H9 (cell line): ENCODE measurements around the gene TMEM115. TPM values are rescaled to one million over a fixed set of nuclear protein-coding genes. Genes with fewer than 3 reads are reported as not detected.

Source experiments
- DNase-seq: peaks from one replicate; pipeline ENCODE4 v3.0.0-alpha.2; 2017
- H2AFZ ChIP-seq: one replicate; pipeline ENCODE4 v1.6.1; 2013; ENCODE audit warnings: mild to moderate bottlenecking, low read length, control low read depth, moderate library complexity
- H2AK5ac ChIP-seq: 2 replicates; pipeline ENCODE4 v1.6.1; 2013; ENCODE audit warnings: low read length, control low read depth, mixed read lengths; ENCODE audit not compliant: insufficient read length
- H2BK120ac ChIP-seq: one replicate; pipeline ENCODE4 v1.6.1; 2013; ENCODE audit warnings: low read depth, mild to moderate bottlenecking, low read length, control low read depth, inconsistent platforms; ENCODE audit not compliant: poor library complexity, severe bottlenecking
- H2BK12ac ChIP-seq: 2 replicates; pipeline ENCODE4 v1.6.1; 2013; ENCODE audit warnings: low read length, control low read depth, mixed read lengths, low read depth; ENCODE audit not compliant: insufficient read length
- H2BK15ac ChIP-seq: 2 replicates; pipeline ENCODE4 v1.6.1; 2013; ENCODE audit warnings: low read depth, low read length, control low read depth
- H2BK20ac ChIP-seq: one replicate; pipeline ENCODE4 v1.6.1; 2013; ENCODE audit warnings: low read depth, mild to moderate bottlenecking, low read length, control low read depth, inconsistent platforms; ENCODE audit not compliant: poor library complexity, severe bottlenecking
- H2BK5ac ChIP-seq: 2 replicates; pipeline ENCODE4 v1.6.1; 2013; ENCODE audit warnings: low read length, control low read depth, mixed read lengths; ENCODE audit not compliant: insufficient read length
- H3K14ac ChIP-seq: 2 replicates; pipeline ENCODE4 v1.6.1; 2013; ENCODE audit warnings: low read length, control low read depth; ENCODE audit not compliant: insufficient read depth
- H3K18ac ChIP-seq: 2 replicates; pipeline ENCODE4 v1.6.1; 2013; ENCODE audit warnings: low read depth, mild to moderate bottlenecking, mixed read lengths, low read length, control low read depth; ENCODE audit not compliant: insufficient read length
- H3K23ac ChIP-seq: 2 replicates; pipeline ENCODE4 v1.6.1; 2013; ENCODE audit warnings: low read length, control low read depth, mixed read lengths, low read depth; ENCODE audit not compliant: insufficient read length
- H3K23me2 ChIP-seq: 2 replicates; pipeline ENCODE4 v1.6.1; 2013; ENCODE audit warnings: low read depth, mild to moderate bottlenecking, mixed read lengths, low read length, control low read depth; ENCODE audit not compliant: insufficient read length, poor library complexity, severe bottlenecking
- H3K27ac ChIP-seq: 2 replicates; pipeline ENCODE4 v1.5.1; 2013; ENCODE audit warnings: low read length, control low read depth, mixed read lengths, low read depth; ENCODE audit not compliant: insufficient read length
- H3K27me3 ChIP-seq: 2 replicates; pipeline ENCODE4 v1.6.1; 2013; ENCODE audit warnings: low read length, control low read depth, inconsistent platforms; ENCODE audit not compliant: insufficient read depth
- H3K4ac ChIP-seq: 2 replicates; pipeline ENCODE4 v1.6.1; 2013; ENCODE audit warnings: low read depth, mild to moderate bottlenecking, control low read depth, inconsistent platforms, low read length, moderate library complexity
- H3K4me1 ChIP-seq: 2 replicates; pipeline ENCODE4 v1.6.1; 2013; ENCODE audit warnings: low read length, control low read depth, inconsistent platforms; ENCODE audit not compliant: insufficient read depth
- H3K4me2 ChIP-seq: 2 replicates; pipeline ENCODE4 v1.6.1; 2013; ENCODE audit warnings: low read length, control low read depth, mixed read lengths; ENCODE audit not compliant: insufficient read length, insufficient read depth
- H3K56ac ChIP-seq: 2 replicates; pipeline ENCODE4 v1.6.1; 2013; ENCODE audit warnings: low read depth, mild to moderate bottlenecking, mixed read lengths, low read length, control low read depth; ENCODE audit not compliant: insufficient read length
- H3K79me1 ChIP-seq: 2 replicates; pipeline ENCODE4 v1.6.1; 2013; ENCODE audit warnings: low read depth, mild to moderate bottlenecking, moderate library complexity, low read length, control low read depth, inconsistent platforms; ENCODE audit not compliant: insufficient read depth, poor library complexity, severe bottlenecking
- H3K79me2 ChIP-seq: 2 replicates; pipeline ENCODE4 v1.6.1; 2013; ENCODE audit warnings: low read length, control low read depth, inconsistent platforms; ENCODE audit not compliant: insufficient read depth
- H3K9ac ChIP-seq: 2 replicates; pipeline ENCODE4 v1.6.1; 2013; ENCODE audit warnings: low read length, control low read depth, mixed read lengths; ENCODE audit not compliant: insufficient read length; ENCODE audit errors: extremely low read depth
- H3K9me3 ChIP-seq: one replicate; pipeline ENCODE4 v1.6.1; 2013; ENCODE audit warnings: low read depth, low read length, inconsistent platforms; ENCODE audit not compliant: control insufficient read depth
- H3T11ph ChIP-seq: one replicate; pipeline ENCODE4 v1.6.1; 2013; ENCODE audit warnings: mild to moderate bottlenecking, low read length, control low read depth, inconsistent platforms
- H4K20me1 ChIP-seq: one replicate; pipeline ENCODE4 v1.6.1; 2013; ENCODE audit not compliant: control insufficient read depth, insufficient read length, insufficient read depth
- H4K5ac ChIP-seq: 2 replicates; pipeline ENCODE4 v1.6.1; 2013; ENCODE audit warnings: low read depth, mild to moderate bottlenecking, mixed read lengths, low read length, control low read depth; ENCODE audit not compliant: insufficient read length
- H4K8ac ChIP-seq: replicated peaks from 2 replicates; pipeline ENCODE4 v1.6.1; 2013; ENCODE audit warnings: low read length, control low read depth, mixed read lengths, low read depth; ENCODE audit not compliant: insufficient read length
- H4K91ac ChIP-seq: 2 replicates; pipeline ENCODE4 v1.6.1; 2013; ENCODE audit warnings: low read depth, mild to moderate bottlenecking, moderate library complexity, mixed read lengths, low read length, control low read depth; ENCODE audit not compliant: insufficient read length
- H3K27ac Mint-ChIP-seq, 3 experiments: 2 replicates in 2 of 3; 3 replicates in 1 of 3; pipeline ENCODE4 v1.8.0; 2020 to 2021; ENCODE audit warnings: mixed read lengths in 3 of 3, mild to moderate bottlenecking in 1 of 3, moderate library complexity in 1 of 3
- H3K27me3 Mint-ChIP-seq: 2 replicates; pipeline ENCODE4 v1.8.0; 2021; ENCODE audit warnings: low read depth, mild to moderate bottlenecking, moderate library complexity, mixed read lengths
- H3K36me3 Mint-ChIP-seq, 3 experiments: 2 replicates in 2 of 3; 3 replicates in 1 of 3; pipeline ENCODE4 v1.8.0; 2020 to 2021; ENCODE audit warnings: low read depth in 3 of 3, mixed read lengths in 3 of 3; ENCODE audit not compliant: insufficient read depth in 1 of 3
- H3K4me1 Mint-ChIP-seq, 2 experiments: 2 replicates each; pipeline ENCODE4 v1.8.0; 2020; ENCODE audit warnings: mixed read lengths in 2 of 2
- H3K4me3 Mint-ChIP-seq, 2 experiments: 2 replicates in 1 of 2; 3 replicates in 1 of 2; pipeline ENCODE4 v1.8.0; 2020 to 2021; ENCODE audit warnings: mild to moderate bottlenecking in 2 of 2, mixed read lengths in 2 of 2, moderate library complexity in 1 of 2
- H3K9me3 Mint-ChIP-seq, 2 experiments: 2 replicates in 1 of 2; 3 replicates in 1 of 2; pipeline ENCODE4 v1.8.0; 2020; ENCODE audit warnings: mild to moderate bottlenecking in 2 of 2, mixed read lengths in 2 of 2, moderate library complexity in 1 of 2
- CTCF ChIP-seq: fragments of 200-600 bp; sonication (generic); conservative IDR thresholded peaks from 3 replicates; pipeline ENCODE4 v1.8.0; 2021; ENCODE audit warnings: antibody characterized with exemption, mild to moderate bottlenecking
- WGBS: extraction: QIAGEN DNeasy Blood & Tissue Kit; methylation state at CpG from one replicate; pipeline ENCODE4 v1.1.7; 2013; ENCODE audit warnings: missing lambda C conversion rate, low lambda C conversion rate, mixed read lengths; ENCODE audit not compliant: insufficient read length; ENCODE audit errors: extremely low coverage; 5-methylcytosine and 5-hydroxymethylcytosine counted together
- total RNA-seq: library from RNA; stranded (reverse); gene quantifications from 2 replicates; pipeline ENCODE4 v1.2.1, GENCODE V29; 2021

The TMEM115 gene
- total RNA-seq, 1 experiment from 2014 or later, result 32.3 TPM

- no peak overlapping the region for H4K5ac ChIP-seq
- TF ChIP-seq CTCF, result no peak
- H3K9me3 ChIP-seq, result no peaks in the 10 kb centered on the region
- H3K18ac ChIP-seq, result no peak overlapping the region
- H3K4ac ChIP-seq, result no peak overlapping the region
- H3K36me3 Mint-ChIP-seq, result peaks cover 0 to 8% (median 6%) of the 10 kb centered on the region in 3 experiments; a peak in 5 of 7 replicates
- no peak overlapping the region for H3T11ph ChIP-seq
- no peak overlapping the region for H2BK15ac ChIP-seq
- H3K27ac ChIP-seq, result no peak overlapping the region
- H3K4me3 Mint-ChIP-seq, result peak overlapping the region; percentile 64 to 87; a peak in 4 of 5 replicates
- peaks cover 24% of the 10 kb centered on the region for H3K23me2 ChIP-seq
- peaks cover 5% of the 10 kb centered on the region; the same call in 1 of the 2 replicates for H3K79me2 ChIP-seq
- peaks cover 29 to 44% of the 10 kb centered on the region in 2 experiments for H3K4me1 Mint-ChIP-seq
- H4K91ac ChIP-seq, result no peak overlapping the region
- no peak overlapping the region for H2BK5ac ChIP-seq
- H3K56ac ChIP-seq, result no peak overlapping the region
- no peak overlapping the region for H2BK120ac ChIP-seq
- H2AK5ac ChIP-seq, result no peak overlapping the region
- H4K20me1 ChIP-seq, result no peaks in the 10 kb centered on the region
- H3K79me1 ChIP-seq, result no peaks in the 10 kb centered on the region
- peaks cover 53% of the 10 kb centered on the region for H3K27me3 Mint-ChIP-seq
- H3K4me2 ChIP-seq, result no peak overlapping the region
- no peaks in the 10 kb centered on the region; a peak in 1 of 5 replicates for H3K9me3 Mint-ChIP-seq
- peaks cover 13% of the 10 kb centered on the region; the same call in 1 of the 2 replicates for H3K27me3 ChIP-seq
- H3K9ac ChIP-seq, result no peak overlapping the region
- no CpG with 5 or more reads among the region's 5 CpGs for WGBS
- H2BK20ac ChIP-seq, result no peak overlapping the region
- no peak overlapping the region for H3K23ac ChIP-seq
- no peak overlapping the region for H3K27ac Mint-ChIP-seq
- no peak for DNase-seq
- H3K14ac ChIP-seq, result no peak overlapping the region
- no peaks in the 10 kb centered on the region; the same call in 1 of the 2 replicates for H3K4me1 ChIP-seq
- no peak overlapping the region for H4K8ac ChIP-seq
- no peak overlapping the region for H2AFZ ChIP-seq
- no peak overlapping the region for H2BK12ac ChIP-seq
Observed at GRCh38 chr3:50338965-50339364, 20.4 kb downstream of the TMEM115 start.
